AML-193 (cell line): ENCODE results near the gene LIMS2.

ENCODE experiments used
- DNase-seq, 2 experiments: peaks; one replicate each; lab custom pipeline; 2025; lab: John Stamatoyannopoulos, UW

The LIMS2 gene

GRCh38 chr2:127674241-127675209, 805 bp downstream of the LIMS2 start:
- DNase-seq = no peak

GRCh38 chr2:127673291-127674069, 1.9 kb downstream of the LIMS2 start:
- DNase-seq = no peak

DNA sequence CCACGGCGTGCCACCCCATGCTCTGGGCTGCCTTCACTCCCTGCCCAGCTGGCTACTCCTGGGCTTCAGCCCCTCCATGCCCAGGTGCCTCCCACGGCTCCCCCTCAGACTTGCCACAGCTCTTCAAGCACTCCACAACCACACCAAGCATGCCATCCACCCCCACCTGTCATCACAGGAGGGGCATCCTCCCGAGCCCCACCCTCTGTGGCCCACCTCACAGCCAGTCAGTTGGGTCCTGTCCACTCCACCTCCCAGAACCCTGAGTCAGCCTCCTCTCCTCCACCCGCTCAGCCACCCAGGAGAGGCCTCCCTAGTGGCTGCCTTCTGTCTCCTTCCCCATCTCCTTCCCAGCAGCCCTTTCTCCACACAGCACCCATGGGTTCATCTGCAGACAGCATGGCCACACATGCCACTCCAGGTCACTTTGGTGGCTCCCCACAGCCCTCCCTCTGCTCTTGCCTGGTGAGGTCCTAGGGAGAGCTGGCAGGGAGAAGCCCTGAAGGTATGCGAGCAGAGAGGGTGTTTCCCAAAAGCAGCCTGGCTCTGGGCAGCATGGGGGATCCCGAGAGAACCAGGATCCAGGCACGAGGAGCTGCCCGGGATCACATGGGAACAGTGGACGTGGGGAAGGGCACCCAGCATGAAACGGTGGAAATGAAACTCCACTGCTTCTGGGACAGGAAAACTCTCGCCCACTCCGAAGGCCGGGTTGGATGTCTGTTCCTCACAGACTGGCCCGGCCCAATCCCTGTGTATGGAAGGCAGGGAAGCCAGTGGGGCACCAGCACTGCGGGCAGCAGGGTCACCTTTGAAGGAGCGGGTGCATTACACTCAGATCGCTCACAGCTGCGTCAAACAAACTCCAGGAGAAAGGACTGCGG, 2.7 kb downstream of the LIMS2 start:
- no peak for DNase-seq

- no peak for DNase-seq
Measured at GRCh38 chr2:127671557-127672302, 3.6 kb downstream of the LIMS2 start.

DNA sequence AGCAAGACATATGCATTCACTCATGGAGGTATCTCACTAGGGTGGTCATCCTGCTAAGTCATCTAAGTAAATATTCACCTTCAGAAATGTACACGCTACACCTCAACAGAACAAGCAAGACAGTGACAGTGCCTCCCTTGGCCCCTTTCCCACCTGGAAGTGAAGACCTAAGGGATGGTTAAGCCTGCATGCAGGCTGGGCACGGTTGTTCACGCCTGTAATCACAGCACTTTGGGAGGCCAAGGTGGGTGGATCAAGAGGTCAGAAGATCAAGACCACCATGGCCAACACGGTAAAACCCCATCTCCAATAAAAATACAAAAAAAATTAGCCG, 4.4 kb downstream of the LIMS2 start:
- no peak for DNase-seq

DNA sequence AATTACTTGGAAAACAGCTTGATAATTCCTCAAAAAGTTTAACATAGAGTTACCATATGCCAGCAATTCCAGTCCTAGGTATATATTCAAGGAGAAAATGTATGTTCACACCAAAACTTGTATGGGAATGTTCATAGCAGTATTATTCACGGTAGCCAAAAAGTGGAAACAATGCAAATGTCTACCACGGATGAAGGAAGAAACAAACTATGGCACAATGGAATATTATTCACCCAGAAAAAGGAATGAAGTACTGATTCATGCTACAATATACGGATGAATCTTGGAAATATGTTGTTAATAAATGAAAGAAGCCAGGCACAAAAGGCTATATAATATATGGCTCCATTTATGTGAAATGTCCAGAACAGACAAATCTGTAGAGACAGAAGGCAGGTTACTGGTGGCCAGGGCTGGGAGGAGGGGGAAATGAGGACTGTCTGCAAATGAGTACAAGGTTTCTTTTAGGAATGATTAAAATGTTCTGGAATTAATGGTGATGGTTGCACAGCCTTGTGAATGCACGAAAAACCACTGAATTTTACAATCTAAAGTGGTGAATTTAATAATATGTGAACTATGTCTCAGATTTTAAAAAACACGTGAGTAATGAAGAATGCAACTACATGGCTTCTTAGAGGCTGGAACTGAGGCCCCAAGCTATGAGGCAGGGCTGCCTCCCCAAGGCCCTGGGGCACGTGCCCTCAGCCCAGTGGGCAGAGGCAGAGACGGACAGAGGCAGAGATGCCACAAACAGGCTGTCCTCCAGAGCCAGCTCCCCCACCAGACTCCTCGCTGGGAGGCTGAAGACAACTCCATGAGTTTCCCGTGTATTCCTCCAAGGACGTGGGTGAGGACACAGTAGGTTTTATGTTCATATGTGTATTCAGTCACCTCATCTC, 5.0 kb downstream of the LIMS2 start:
- DNase-seq = no peak

GRCh38 chr2:127669056-127669455, 6.3 kb downstream of the LIMS2 start:
- no peak for DNase-seq

GRCh38 chr2:127665267-127665893, 9.9 kb downstream of the LIMS2 start:
- no peak for DNase-seq

GRCh38 chr2:127664895-127665225, 10.5 kb downstream of the LIMS2 start:
- no peak for DNase-seq

- no peak for DNase-seq
Measured at GRCh38 chr2:127664065-127664894, 11.1 kb downstream of the LIMS2 start.

- no peak for DNase-seq
Measured at GRCh38 chr2:127663566-127664064, 11.7 kb downstream of the LIMS2 start.

DNA sequence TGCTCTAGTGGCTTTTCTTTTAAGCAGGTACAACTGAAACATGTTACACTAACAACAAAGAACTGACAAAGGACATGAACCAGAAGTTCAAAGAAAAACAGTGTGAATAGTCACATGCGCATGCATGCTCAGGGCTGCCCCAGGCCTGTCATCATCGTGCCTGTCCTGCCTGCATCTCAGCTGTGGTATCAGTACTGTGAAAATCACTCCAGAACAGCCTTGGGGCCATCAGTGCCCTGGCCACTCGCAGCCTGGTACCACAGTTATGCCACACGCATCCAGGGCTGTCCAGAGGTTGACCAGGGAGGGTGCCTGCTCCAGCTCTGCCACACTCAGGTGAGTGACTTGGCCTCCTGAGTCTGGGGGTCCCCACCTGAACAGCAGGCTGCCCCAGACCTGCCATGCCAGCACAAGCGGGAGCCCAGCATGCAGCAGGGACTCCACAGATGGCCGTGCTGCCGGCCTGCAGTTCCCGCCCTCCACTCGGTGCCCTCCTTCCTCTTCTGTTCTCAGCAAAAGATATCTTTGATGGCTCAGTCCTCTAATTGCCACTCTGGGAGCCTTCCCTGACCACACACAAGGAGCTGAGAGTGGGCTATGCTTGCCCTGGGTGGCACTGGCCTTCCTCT, 12.3 kb downstream of the LIMS2 start:
- no peak for DNase-seq

GRCh38 chr2:127661949-127662510, 13.3 kb downstream of the LIMS2 start:
- DNase-seq = no peak

DNA sequence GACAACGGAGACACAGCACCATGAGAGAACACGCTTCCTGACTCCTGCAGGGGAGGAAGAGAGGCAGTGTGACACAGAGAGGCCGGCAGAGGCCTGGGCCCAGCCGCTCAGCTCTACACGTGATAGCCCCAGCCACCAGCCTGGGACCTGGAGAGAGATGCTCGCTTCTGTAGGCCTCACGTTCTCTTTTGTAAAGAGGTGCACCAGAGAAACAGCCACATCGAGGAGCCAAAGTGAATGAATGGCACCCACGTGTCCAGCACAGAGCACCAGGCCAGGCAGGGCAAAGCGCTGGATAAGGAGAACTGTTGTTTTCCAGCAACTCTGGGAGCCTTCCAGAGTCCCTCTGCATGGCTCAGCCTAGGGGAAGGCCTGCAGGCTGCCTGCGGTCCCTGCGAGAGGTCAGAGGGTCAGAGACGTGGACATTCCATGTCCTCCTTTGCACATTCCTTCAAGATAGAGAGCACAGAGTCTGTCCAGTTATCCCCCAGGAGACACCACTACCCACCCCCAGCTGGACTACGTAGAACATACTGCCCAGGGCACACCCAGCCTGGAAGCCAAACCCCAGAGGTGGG, 14.2 kb downstream of the LIMS2 start:
- DNase-seq = no peak

DNA sequence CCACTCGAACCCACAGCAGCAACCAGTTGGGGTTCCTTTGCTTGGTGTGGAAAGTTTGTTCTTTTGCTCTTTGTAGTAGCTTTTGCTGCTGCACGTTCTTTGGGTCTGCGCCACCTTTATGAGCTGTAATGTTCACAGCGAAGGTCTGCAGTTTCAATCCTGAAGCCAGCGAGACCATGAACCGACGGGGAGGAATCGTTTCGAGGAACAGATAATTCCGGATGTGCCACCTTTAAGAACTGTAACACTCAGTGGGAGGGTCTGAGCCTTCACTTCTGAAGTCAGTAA, 15.1 kb downstream of the LIMS2 start:
- no peak for DNase-seq

DNA sequence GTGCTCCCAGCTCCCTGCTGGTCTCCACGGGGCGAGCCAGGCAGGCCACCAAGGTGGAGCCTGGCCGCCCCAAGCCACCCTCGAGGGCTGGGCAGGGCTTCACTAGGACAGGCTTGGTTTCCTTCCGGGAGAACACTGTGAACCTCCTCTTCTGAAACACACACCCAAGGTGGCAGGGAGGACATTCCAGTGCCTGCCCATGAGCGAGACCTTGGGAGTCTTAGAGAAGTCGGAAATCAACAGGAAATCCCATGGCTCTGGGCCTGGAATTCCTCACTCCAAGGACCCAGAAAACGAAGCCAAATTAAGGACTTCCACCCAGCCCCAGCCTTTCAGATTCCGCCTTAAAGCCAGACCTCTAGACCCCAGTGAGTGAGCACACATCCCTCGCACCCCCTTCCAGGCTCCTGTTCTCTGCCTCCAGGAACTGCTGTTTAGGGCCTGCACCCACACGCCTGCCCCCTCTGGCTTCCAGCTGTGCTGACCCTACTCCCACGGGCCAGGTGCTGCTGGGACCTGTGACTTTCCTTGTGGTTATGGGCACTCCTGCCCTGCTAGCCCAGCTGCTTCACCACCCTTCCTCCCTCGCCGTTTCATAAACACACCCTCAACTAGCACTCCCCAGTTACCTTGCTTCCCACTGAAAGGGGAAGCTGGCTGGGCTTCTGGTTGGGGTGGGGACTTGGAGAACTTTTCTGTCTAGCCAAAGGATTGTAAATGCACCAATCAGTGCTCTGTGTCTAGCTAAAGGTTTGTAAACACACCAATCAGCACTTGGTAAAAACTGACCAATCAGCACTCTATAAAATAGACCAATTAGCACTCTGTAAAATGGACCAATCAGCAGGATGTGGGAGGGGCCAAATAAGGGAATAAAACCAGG, 15.7 kb downstream of the LIMS2 start:
- no peak for DNase-seq
